GM19397 (cell line): ENCODE data around the gene ELMOD2.

Experiments used
- ATAC-seq: cut with Tn5 transposase; IDR thresholded peaks from one replicate; pipeline ENCODE4 v1.9.1; 2021; ENCODE audit warnings: mild to moderate bottlenecking, moderate library complexity; ENCODE audit not compliant: unreplicated experiment

ELMOD2 gene

DNA sequence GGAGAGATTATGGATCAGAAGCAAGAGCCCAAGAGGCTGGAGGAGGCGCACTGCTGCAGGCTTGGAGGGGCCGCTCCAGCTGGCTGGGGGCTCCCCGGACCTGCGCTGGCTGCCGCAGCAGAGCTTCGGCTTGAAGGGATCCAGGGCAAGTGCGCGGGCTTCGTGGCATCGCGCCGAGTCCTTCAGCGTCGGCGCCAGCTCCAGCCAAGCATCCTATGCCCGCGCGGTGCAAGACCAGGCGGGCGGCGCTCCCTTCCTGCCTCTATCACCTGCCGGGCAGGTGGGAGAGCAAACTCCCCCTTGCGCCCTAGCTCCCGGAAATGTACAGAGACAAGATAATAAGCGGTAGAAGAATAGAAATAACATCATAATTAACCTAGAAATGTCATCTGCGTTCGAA is 55.3 kb downstream of the ELMOD2 start:
- no peak for ATAC-seq

DNA sequence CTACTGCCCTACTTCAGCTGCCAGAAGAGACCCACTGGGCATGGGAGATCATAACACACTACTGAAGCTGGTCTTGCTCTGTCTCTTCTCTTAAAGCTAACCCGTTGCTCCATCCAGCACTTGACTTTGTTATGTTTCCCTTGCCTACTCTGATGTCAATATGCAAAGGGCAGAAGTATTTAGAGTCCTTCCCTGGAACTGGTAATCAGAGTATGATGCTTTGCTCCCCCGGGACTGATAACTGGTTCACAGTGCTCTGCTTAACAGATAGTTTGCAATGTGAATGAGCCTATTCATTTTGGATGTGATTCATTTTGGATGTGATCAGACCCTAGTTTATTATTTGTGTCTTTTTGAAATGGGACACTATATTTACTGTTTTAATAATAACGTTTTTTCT is 57.1 kb downstream of the ELMOD2 start:
- ATAC-seq, result no peak

DNA sequence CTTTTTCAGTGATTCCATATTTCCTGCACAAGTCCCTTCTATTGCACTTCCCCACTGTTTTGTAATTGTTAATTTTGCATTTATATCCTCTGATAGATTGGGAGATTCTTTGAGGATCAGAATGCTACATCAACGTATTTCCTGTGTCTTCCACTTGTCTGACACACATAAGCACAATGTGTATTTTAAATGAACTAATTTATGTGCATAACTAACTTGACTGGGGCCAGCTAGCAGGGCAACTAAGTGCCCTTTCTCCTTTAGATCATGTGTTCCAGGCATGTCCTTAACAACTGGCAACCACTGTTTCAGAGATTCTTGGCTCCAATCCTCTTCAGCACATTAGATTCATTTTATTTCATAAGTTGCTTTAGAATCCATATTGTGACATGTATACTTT is 60.5 kb downstream of the ELMOD2 start:
- ATAC-seq, result no peak

DNA sequence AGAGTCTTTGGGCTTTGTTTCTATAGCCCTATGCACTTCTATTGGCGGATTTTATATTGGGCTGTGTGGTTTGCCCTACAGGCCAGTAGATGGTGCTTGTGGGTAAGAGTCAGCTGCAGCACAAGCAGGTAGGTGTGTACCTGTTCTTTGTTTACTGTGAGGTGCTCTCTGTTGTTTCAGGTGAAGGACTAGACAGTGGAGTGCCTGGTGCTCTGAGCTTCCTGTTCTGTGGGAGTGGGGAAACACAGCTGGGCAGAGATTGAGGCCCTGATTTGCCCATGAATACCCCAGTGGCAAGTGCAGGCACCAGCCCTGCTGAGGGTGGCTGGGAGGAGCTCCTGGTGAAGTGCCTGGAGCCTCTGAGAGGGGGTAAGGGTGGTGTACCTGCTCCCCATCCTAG is 71.1 kb downstream of the ELMOD2 start:
- ATAC-seq, result peak; percentile 64

DNA sequence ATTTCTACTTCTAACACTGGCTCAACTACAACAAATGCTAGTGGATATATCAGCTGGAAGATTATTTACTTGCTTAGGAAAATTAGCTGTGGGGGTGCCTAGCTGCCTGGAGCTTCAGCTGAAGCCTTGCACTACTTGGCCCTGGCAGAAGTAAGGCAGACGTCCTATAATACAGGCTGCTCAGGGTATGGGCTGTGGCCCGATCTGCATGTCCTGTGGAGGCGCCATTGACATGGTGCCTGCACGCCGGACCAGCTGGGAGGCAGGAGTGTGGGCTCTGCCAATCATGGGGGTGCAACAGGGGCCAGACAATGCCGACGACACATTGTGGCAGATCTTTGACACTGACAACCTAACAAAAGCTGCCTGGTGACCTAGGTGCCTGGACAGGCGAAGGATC is 76.4 kb downstream of the ELMOD2 start:
- no peak for ATAC-seq

DNA sequence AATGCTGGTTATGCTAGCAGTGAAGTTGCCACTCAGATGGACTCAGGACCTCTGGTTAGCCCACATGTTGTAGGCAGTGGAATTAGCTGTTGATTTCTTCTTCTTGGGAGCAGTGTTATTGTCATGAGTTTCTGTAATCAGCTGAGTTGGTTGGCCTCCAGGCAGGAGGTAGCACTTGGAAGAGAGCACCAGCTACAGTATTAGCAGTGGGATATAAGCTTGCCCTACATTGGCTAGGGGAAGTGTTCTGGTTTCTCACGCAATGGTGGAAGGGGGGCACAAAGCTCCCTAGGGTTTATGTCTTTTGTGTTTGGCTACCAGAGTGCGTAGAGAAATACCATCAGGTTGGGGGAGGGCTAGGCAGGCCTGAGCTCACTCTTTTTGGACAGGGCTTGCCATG is 78.7 kb downstream of the ELMOD2 start:
- ATAC-seq, result no peak

DNA sequence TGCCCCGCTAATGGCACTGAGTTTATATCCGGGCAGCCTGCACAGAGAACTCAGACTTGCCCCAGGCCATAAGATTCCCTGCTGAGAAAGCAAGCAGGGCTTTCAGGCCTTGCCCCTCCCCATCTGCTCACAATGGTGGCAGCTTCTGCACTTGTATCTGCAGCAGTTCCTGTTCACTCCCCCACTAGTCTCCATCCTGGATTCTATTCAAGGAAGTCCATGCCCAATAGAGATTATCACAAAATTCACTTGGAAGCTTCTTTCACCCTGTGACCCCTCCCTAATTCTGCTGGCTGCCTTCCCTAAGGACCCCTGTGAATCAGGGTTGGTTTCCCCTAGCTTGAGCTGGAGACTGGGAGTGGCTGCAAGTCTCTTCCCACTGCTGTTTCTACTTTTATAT is 79.3 kb downstream of the ELMOD2 start:
- ATAC-seq, result no peak
